A673 (cell line): ENCODE measurements around the gene QRFP.

Experiments used
- CTCF ChIP-seq: fragments of 300-800, 200-600 bp; sonication (generic); conservative IDR thresholded peaks from 2 replicates; pipeline ENCODE4 v1.5.1; 2017; ENCODE audit warnings: low read depth, mild to moderate bottlenecking, antibody characterized with exemption, low read length, moderate library complexity, mixed read lengths
- EZH2 ChIP-seq: fragments of 200-600 bp; sonication (generic); IDR thresholded peaks from 2 replicates; pipeline ENCODE4 v1.6.1; 2017; ENCODE audit warnings: borderline replicate concordance, low read depth, mild to moderate bottlenecking, mixed read lengths, antibody characterized with exemption, low read length; ENCODE audit not compliant: poor library complexity, severe bottlenecking

GRCh38 chr9:130937146-130938076, 40.8 kb upstream of the QRFP start:
- TF ChIP-seq EZH2 = no peak
- TF ChIP-seq CTCF = no peak
